Measurements from ENCODE around the gene CCND3.

CCND3 gene

DNA sequence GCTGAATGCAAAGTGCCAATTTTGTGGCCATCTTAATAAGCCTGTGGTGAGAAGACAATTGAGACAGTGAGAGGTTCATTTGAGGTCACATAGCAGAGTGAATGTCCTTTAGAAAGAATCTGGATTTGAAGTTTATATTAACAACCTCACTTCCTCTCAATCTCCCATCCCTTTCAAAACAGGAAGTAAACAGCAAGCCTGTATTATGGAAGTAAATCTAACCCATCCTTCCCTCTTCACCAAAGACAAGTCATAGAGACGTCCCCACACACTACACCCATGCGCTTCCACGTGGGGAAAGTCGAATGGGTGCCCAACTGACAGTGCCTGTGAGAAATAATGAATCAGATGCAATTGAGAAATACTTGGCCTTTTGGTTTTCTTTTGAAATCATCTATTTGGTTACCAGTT, 28.8 kb upstream of the CCND3 start:
- H3K79me2 ChIP-seq (ENCODE audit: insufficient read depth, low read length): no peaks in the 10 kb centered on the region
- H3K4me2 ChIP-seq (ENCODE audit: low read depth, low read length, poor library complexity, severe bottlenecking): peak overlapping the region; percentile 18
- peaks cover 12% of the 10 kb centered on the region for H3K4me1 ChIP-seq (ENCODE audit: insufficient read depth, low read length, poor library complexity, severe bottlenecking)
- no peaks in the 10 kb centered on the region for H3K27me3 ChIP-seq (ENCODE audit: insufficient read depth, low read length, poor library complexity, severe bottlenecking)
- no peak for TF ChIP-seq EZH2phosphoT487 (IDR thresholded peaks at IDR 0.05; ENCODE audit: borderline replicate concordance)
- TF ChIP-seq, protein P1, sequence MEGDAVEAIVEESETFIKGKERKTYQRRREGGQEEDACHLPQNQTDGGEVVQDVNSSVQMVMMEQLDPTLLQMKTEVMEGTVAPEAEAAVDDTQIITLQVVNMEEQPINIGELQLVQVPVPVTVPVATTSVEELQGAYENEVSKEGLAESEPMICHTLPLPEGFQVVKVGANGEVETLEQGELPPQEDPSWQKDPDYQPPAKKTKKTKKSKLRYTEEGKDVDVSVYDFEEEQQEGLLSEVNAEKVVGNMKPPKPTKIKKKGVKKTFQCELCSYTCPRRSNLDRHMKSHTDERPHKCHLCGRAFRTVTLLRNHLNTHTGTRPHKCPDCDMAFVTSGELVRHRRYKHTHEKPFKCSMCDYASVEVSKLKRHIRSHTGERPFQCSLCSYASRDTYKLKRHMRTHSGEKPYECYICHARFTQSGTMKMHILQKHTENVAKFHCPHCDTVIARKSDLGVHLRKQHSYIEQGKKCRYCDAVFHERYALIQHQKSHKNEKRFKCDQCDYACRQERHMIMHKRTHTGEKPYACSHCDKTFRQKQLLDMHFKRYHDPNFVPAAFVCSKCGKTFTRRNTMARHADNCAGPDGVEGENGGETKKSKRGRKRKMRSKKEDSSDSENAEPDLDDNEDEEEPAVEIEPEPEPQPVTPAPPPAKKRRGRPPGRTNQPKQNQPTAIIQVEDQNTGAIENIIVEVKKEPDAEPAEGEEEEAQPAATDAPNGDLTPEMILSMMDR (conservative IDR thresholded peaks at IDR 0.05; ENCODE audit: low read length): no peak
- H3K9me2 ChIP-seq (replicated peaks; ENCODE audit: low read depth, low read length): no peaks in the 10 kb centered on the region
- H3K9me3 ChIP-seq (ENCODE audit: insufficient read depth, low read depth, low read length): no peaks in the 10 kb centered on the region
- no peak overlapping the region for H3K4me3 ChIP-seq (ENCODE audit: low read length, poor library complexity, severe bottlenecking)
- H3K9ac ChIP-seq (ENCODE audit: low read depth, low read length, poor library complexity, severe bottlenecking): no peak overlapping the region
- H3K36me3 ChIP-seq (ENCODE audit: insufficient read depth, low read length): no peaks in the 10 kb centered on the region
- H4K20me1 ChIP-seq (ENCODE audit: insufficient read depth, low read length, poor library complexity, severe bottlenecking): no peaks in the 10 kb centered on the region
- H2AFZ ChIP-seq (ENCODE audit: low read length): 0 out of 2 replicates have a peak overlapping the region, but pooled peaks have one; percentile 3
- H3F3A ChIP-seq (ENCODE audit: low read depth): no peaks in the 10 kb centered on the region

DNA sequence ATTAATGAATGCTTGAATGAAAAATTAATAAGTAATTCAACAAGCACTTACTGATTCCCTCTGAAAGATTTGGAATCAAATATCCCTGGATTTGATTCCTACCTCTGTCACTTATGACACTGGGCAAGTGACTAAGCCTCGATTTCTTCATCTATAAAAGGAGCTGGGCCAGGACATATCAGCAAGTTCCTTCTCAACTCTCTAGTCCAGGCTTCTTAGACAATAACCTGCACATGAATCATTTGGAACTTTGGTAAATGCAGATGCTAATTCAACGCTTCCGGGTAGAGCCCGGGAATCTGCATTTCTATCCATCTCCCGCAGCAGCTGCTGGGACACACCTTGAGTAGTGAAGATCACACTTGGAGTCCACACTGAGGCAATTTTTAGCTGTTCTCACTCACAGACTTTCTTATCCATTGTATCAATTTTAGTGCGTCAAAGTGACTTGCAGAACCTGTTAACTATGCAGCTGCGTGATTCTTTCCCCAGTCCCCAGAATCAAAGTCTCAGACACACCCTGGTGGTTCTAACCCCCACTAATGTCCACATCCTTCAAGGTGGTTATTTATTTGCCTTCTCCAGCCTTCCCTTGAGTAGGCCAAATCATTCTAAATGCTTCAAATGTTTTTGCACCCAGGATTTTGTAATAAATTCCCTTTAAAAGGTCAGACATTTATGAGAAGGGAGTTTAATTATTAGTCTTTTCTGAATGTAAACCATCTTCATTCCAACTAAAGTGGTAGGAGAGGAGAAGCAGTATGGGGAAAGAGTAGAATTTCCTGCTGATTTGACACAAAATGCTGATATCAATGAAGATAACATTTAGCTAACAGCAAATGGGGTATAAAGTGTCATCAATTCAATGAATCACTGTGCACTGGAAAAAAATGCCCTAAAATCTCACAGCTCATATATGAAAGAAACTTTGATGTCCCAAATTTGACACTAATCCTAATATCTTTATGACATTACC, 26.0 kb upstream of the CCND3 start:
- no peak overlapping the region for H3K4me3 ChIP-seq (ENCODE audit: low read length, poor library complexity, severe bottlenecking)
- no peaks in the 10 kb centered on the region for H4K20me1 ChIP-seq (ENCODE audit: insufficient read depth, low read length, poor library complexity, severe bottlenecking)
- H3K9me3 ChIP-seq (ENCODE audit: insufficient read depth, low read depth, low read length): no peaks in the 10 kb centered on the region
- no peaks in the 10 kb centered on the region for H3F3A ChIP-seq (ENCODE audit: low read depth)
- H3K79me2 ChIP-seq (ENCODE audit: insufficient read depth, low read length): no peaks in the 10 kb centered on the region
- H3K4me1 ChIP-seq (ENCODE audit: insufficient read depth, low read length, poor library complexity, severe bottlenecking): peaks cover 12% of the 10 kb centered on the region
- no peaks in the 10 kb centered on the region for H3K27me3 ChIP-seq (ENCODE audit: insufficient read depth, low read length, poor library complexity, severe bottlenecking)
- no peaks in the 10 kb centered on the region for H3K36me3 ChIP-seq (ENCODE audit: insufficient read depth, low read length)
- H3K9me2 ChIP-seq (replicated peaks; ENCODE audit: low read depth, low read length): no peaks in the 10 kb centered on the region
- TF ChIP-seq EZH2phosphoT487 (IDR thresholded peaks at IDR 0.05; ENCODE audit: borderline replicate concordance): no peak
- TF ChIP-seq, protein P1 (conservative IDR thresholded peaks at IDR 0.05; ENCODE audit: low read length): no peak
- no peak overlapping the region for H2AFZ ChIP-seq (ENCODE audit: low read length)
- no peak overlapping the region for H3K4me2 ChIP-seq (ENCODE audit: low read depth, low read length, poor library complexity, severe bottlenecking)
- H3K9ac ChIP-seq (ENCODE audit: low read depth, low read length, poor library complexity, severe bottlenecking): no peak overlapping the region

DNA sequence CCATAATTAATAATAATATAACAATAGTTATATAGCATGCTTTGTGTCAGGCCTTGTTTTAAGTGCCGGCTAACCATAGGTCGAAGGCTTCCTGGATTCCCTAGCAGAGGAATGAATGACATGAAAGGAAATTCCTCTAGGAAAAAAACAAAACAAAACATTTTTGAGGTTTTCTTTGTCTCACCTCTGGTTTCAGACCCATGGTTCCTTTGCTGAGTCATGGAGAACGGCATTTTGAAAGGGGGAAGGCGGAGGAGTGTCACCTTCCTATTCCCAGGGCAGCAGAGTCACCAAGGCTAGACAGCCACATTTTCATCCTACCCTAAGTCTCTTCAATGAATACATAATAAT, 25.3 kb upstream of the CCND3 start:
- Histone ChIP-seq H4K20me1 (ENCODE audit: insufficient read depth, low read length, poor library complexity, severe bottlenecking) (no peaks in the 10 kb centered on the region), H3K4me2 (ENCODE audit: low read depth, low read length, poor library complexity, severe bottlenecking) (no peak overlapping the region), H3K4me1 (ENCODE audit: insufficient read depth, low read length, poor library complexity, severe bottlenecking) (peaks cover 12% of the 10 kb centered on the region), H3F3A (ENCODE audit: low read depth) (no peaks in the 10 kb centered on the region), H3K9me3 (ENCODE audit: insufficient read depth, low read depth, low read length) (no peaks in the 10 kb centered on the region), H3K36me3 (ENCODE audit: insufficient read depth, low read length) (no peaks in the 10 kb centered on the region), H2AFZ (ENCODE audit: low read length) (no peak overlapping the region), H3K27me3 (ENCODE audit: insufficient read depth, low read length, poor library complexity, severe bottlenecking) (no peaks in the 10 kb centered on the region), H3K79me2 (ENCODE audit: insufficient read depth, low read length) (no peaks in the 10 kb centered on the region), H3K9me2 (replicated peaks; ENCODE audit: low read depth, low read length) (no peaks in the 10 kb centered on the region), H3K9ac (ENCODE audit: low read depth, low read length, poor library complexity, severe bottlenecking) (no peak overlapping the region), H3K4me3 (ENCODE audit: low read length, poor library complexity, severe bottlenecking) (no peak overlapping the region)
- TF ChIP-seq EZH2phosphoT487 (IDR thresholded peaks at IDR 0.05; ENCODE audit: borderline replicate concordance): no peak
- TF ChIP-seq, protein P1 (conservative IDR thresholded peaks at IDR 0.05; ENCODE audit: low read length): no peak

All from Loucy (cell line).